H1 (cell line): ENCODE measurements around the gene TANC1. TPM values are rescaled to one million over a fixed set of nuclear protein-coding genes. Genes with fewer than 3 reads are reported as not detected.

Experiments
- CBX8 ChIP-seq: fragments of 300-800, 300-1000 bp; sonication (generic); IDR thresholded peaks from 2 replicates; pipeline ENCODE4 v1.7.1; 2016; ENCODE audit warnings: low read depth, low read length, borderline replicate concordance
- EP300 ChIP-seq, 2 experiments: IDR thresholded peaks; 1 replicate in 1 of 2; 2 replicates in 1 of 2; pipeline ENCODE4 v1.6.1; 2011 to 2012; ENCODE audit warnings: low read depth in 2 of 2, low read length in 2 of 2, mild to moderate bottlenecking in 2 of 2, borderline replicate concordance in 1 of 2, inconsistent platforms in 1 of 2, moderate library complexity in 1 of 2
- GABPA ChIP-seq: IDR thresholded peaks from 2 replicates; pipeline ENCODE4 v1.6.1; 2011; ENCODE audit warnings: mild to moderate bottlenecking, low read length, moderate library complexity, borderline replicate concordance; ENCODE audit not compliant: insufficient read depth
- GTF2F1 ChIP-seq: IDR thresholded peaks from 2 replicates; pipeline ENCODE4 v1.6.1; 2012; ENCODE audit warnings: low read depth, low read length, improper control_type of control experiment, borderline replicate concordance
- HDAC6 ChIP-seq: IDR thresholded peaks from one replicate; pipeline ENCODE4 v1.7.1; 2012; ENCODE audit warnings: low read depth, mild to moderate bottlenecking, inconsistent platforms, low read length, moderate library complexity
- JUND ChIP-seq: IDR thresholded peaks from 2 replicates; pipeline ENCODE4 v1.6.1; 2011; ENCODE audit warnings: mild to moderate bottlenecking, improper control_type of control experiment, low read length
- KDM5A ChIP-seq: fragments of 200-600 bp; IDR thresholded peaks from 2 replicates; pipeline ENCODE4 v1.7.1; 2012; ENCODE audit warnings: mild to moderate bottlenecking, low read length, inconsistent platforms, mixed read lengths
- MAX ChIP-seq: IDR thresholded peaks from 2 replicates; pipeline ENCODE4 v1.6.1; 2012; ENCODE audit warnings: inconsistent platforms
- SAP30 ChIP-seq: fragments of 300-600 bp; sonication (generic); IDR thresholded peaks from 2 replicates; pipeline ENCODE4 v1.7.1; 2012; ENCODE audit warnings: low read length, moderate library complexity, mild to moderate bottlenecking, inconsistent platforms; ENCODE audit not compliant: insufficient read depth, insufficient replicate concordance
- SIN3A ChIP-seq, 2 experiments: IDR thresholded peaks in 1 of 2; conservative IDR thresholded peaks in 1 of 2; 2 replicates each; pipeline ENCODE4 v1.6.1; 2011 to 2012; ENCODE audit warnings: low read length in 2 of 2, improper control_type of control experiment in 1 of 2, low read depth in 1 of 2, mild to moderate bottlenecking in 1 of 2
- SIRT6 ChIP-seq: IDR thresholded peaks from one replicate; pipeline ENCODE4 v1.7.1; 2012; ENCODE audit warnings: low read length, inconsistent platforms
- SIX5 ChIP-seq: IDR thresholded peaks from 2 replicates; pipeline ENCODE4 v1.6.1; 2011; ENCODE audit warnings: mild to moderate bottlenecking, low read depth, low read length
- TBP ChIP-seq: IDR thresholded peaks from 2 replicates; pipeline ENCODE4 v1.6.1; 2011; ENCODE audit warnings: low read depth, low read length, improper control_type of control experiment
- YY1 ChIP-seq: IDR thresholded peaks from 2 replicates; pipeline ENCODE4 v1.6.1; 2011; ENCODE audit warnings: low read depth, mild to moderate bottlenecking, low read length
- polyA plus RNA-seq, 7 experiments: library from polyadenylated mRNA; depleted of rRNA in 3 of 7; stranded (reverse) in 5 of 7; unstranded in 2 of 7; fragments of >200 nt in 5 of 7; fragments of 200-250 nt in 2 of 7; gene quantifications; 1 replicate in 5 of 7; 2 replicates in 1 of 7; 4 replicates in 1 of 7; pipeline versions ENCODE4 v1.2.1 to v1.2.3, GENCODE V29; 2011 to 2013; ENCODE audit warnings: missing spikeins in 2 of 7, mixed read lengths in 2 of 7
- total RNA-seq: library from RNA; stranded (reverse); fragmentation: NEBNext Ultra II Directional; extraction: Animal tissue kit (Norgen Biotek cat#: 25700); gene quantifications from 2 replicates; pipeline ENCODE4 v1.2.1, GENCODE V29; 2021
- TF ChIP-seq, protein P1 (sequence below), 3 experiments: IDR thresholded peaks; 1 replicate in 2 of 3; 2 replicates in 1 of 3; pipeline versions ENCODE4 v1.5.1 to v1.6.1; 2011; ENCODE audit warnings: low read length in 3 of 3, mild to moderate bottlenecking in 3 of 3, inconsistent platforms in 2 of 3, low read depth in 1 of 3, moderate library complexity in 1 of 3; ENCODE audit not compliant: insufficient read depth in 1 of 3; ENCODE audit errors: control extremely low read depth in 1 of 3

TANC1 gene
- total and polyA plus RNA-seq, 2 of the 8 experiments (the other 6 are each of a cell fraction or from before 2014, with no cell fraction given), result 4.1 to 7.6 TPM

- TF ChIP-seq HDAC6 (no peak), SIRT6 (no peak), CBX8 (no peak), GABPA (no peak), SIN3A (conservative IDR thresholded peaks at IDR 0.05 in 1 of 2, IDR thresholded peaks at IDR 0.05 in 1 of 2; ENCODE audit: low read depth in 1 of 2, low read length in 2 of 2) (0 out of 4 replicates have a peak, but pooled peaks of 1 of the 2 experiments have one; percentile 30), KDM5A (no peak), TBP (no peak), JUND (no peak), GTF2F1 (no peak), YY1 (peak; percentile 71; the same call in 1 of the 2 replicates), EP300 (IDR thresholded peaks at IDR 0.05; ENCODE audit: borderline replicate concordance in 1 of 2, low read depth in 2 of 2, low read length in 2 of 2) (peak in 1 of 2 experiments; percentile 81; a peak in 1 of 3 replicates), MAX (peak; percentile 57), SAP30 (no peak), SIX5 (no peak)
- TF ChIP-seq, protein P1, sequence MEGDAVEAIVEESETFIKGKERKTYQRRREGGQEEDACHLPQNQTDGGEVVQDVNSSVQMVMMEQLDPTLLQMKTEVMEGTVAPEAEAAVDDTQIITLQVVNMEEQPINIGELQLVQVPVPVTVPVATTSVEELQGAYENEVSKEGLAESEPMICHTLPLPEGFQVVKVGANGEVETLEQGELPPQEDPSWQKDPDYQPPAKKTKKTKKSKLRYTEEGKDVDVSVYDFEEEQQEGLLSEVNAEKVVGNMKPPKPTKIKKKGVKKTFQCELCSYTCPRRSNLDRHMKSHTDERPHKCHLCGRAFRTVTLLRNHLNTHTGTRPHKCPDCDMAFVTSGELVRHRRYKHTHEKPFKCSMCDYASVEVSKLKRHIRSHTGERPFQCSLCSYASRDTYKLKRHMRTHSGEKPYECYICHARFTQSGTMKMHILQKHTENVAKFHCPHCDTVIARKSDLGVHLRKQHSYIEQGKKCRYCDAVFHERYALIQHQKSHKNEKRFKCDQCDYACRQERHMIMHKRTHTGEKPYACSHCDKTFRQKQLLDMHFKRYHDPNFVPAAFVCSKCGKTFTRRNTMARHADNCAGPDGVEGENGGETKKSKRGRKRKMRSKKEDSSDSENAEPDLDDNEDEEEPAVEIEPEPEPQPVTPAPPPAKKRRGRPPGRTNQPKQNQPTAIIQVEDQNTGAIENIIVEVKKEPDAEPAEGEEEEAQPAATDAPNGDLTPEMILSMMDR (IDR thresholded peaks at IDR 0.05; ENCODE audit: control extremely low read depth in 1 of 3, insufficient read depth in 1 of 3, low read depth in 1 of 3, low read length in 3 of 3), result peak in 1 of 3 experiments; percentile 32; a peak in 1 of 4 replicates
Observed at GRCh38 chr2:159211447-159212396, 243.3 kb downstream of the TANC1 start (continued).
